GM21717 (cell line): ENCODE results near the gene ZYX.
"Not testable (repeated sequence)": the region's sequence is repeated elsewhere in the genome, so short reads cannot be mapped to it uniquely, and the experiment has no call there.

ENCODE experiments used
- ATAC-seq: cut with Tn5 transposase; IDR thresholded peaks from one replicate; pipeline ENCODE4 v1.9.1; 2021; ENCODE audit warnings: mild to moderate bottlenecking, moderate library complexity; ENCODE audit not compliant: unreplicated experiment

ZYX gene

GRCh38 chr7:143384661-143385631 lies 3.8 kb downstream of the ZYX start:
- no peak for ATAC-seq

GRCh38 chr7:143385891-143386781 lies 5.0 kb downstream of the ZYX start:
- ATAC-seq = no peak

GRCh38 chr7:143387156-143387975 lies 6.2 kb downstream of the ZYX start:
- ATAC-seq = no peak

GRCh38 chr7:143388051-143388450 lies 6.9 kb downstream of the ZYX start:
- no peak for ATAC-seq

- no peak for ATAC-seq
These were observed 7.5 kb downstream of the ZYX start for GRCh38 chr7:143388491-143389101.

- no peak for ATAC-seq
These were observed 8.4 kb downstream of the ZYX start for GRCh38 chr7:143389316-143390103.

- no peak for ATAC-seq
These were observed 9.1 kb downstream of the ZYX start for GRCh38 chr7:143390104-143390772.

GRCh38 chr7:143390773-143391317 lies 9.7 kb downstream of the ZYX start:
- no peak for ATAC-seq

GRCh38 chr7:143391462-143392404 lies 10.6 kb downstream of the ZYX start:
- no peak for ATAC-seq

GRCh38 chr7:143392427-143392826 lies 11.3 kb downstream of the ZYX start:
- ATAC-seq = not testable (repeated sequence)

GRCh38 chr7:143392875-143393266 lies 11.7 kb downstream of the ZYX start:
- ATAC-seq = no peak

- ATAC-seq = no peak
These were observed 12.3 kb downstream of the ZYX start for GRCh38 chr7:143393267-143394041.

- no peak for ATAC-seq
These were observed 12.9 kb downstream of the ZYX start for GRCh38 chr7:143394068-143394467.

- ATAC-seq = no peak
These were observed 13.6 kb downstream of the ZYX start for GRCh38 chr7:143394777-143395176.

GRCh38 chr7:143395187-143396149 lies 14.3 kb downstream of the ZYX start:
- no peak for ATAC-seq

- ATAC-seq = no peak
These were observed 15.0 kb downstream of the ZYX start for GRCh38 chr7:143396182-143396581.
